Activated T-helper 2 cell treated with anti-CD3 and anti-CD28 coated beads, Interferon-gamma antibody, Interleukin-2, Interleukin-4, amounts not matched to agents 10 μg/mL and 5 μg/mL and 100 μg/mL, durations not matched to agents 14 hours and 24 hours and 36 hours (primary cell): Measurements from ENCODE around the gene SLC12A3. TPM values are rescaled to one million over a fixed set of nuclear protein-coding genes. Genes with fewer than 3 reads are reported as not detected.

Experiments used
- DNase-seq: peaks from one replicate; pipeline ENCODE4 v3.0.0; 2021; ENCODE audit warnings: low spot score
- H3K27ac Mint-ChIP-seq: one replicate; pipeline ENCODE4 v1.8.0; 2021; ENCODE audit warnings: mixed read lengths
- H3K27me3 Mint-ChIP-seq: one replicate; pipeline ENCODE4 v1.8.0; 2021; ENCODE audit warnings: low read depth, mixed read lengths
- H3K36me3 Mint-ChIP-seq: one replicate; pipeline ENCODE4 v1.8.0; 2021; ENCODE audit warnings: low read depth, mixed read lengths
- H3K4me1 Mint-ChIP-seq: one replicate; pipeline ENCODE4 v1.8.0; 2021; ENCODE audit warnings: low read depth, mixed read lengths
- H3K4me3 Mint-ChIP-seq: one replicate; pipeline ENCODE4 v1.8.0; 2021; ENCODE audit warnings: low read depth, mild to moderate bottlenecking, moderate library complexity, mixed read lengths
- H3K9me3 Mint-ChIP-seq: one replicate; pipeline ENCODE4 v1.8.0; 2021; ENCODE audit warnings: mixed read lengths
- intact Hi-C: fragments of 100-400 bp; cut with micrococcal nuclease; formaldehyde crosslinking; loops from one replicate; pipeline ENCODE4 v1.15.1; 2023
- total RNA-seq: library from RNA; stranded (reverse); gene quantifications from 2 replicates; pipeline ENCODE4 v1.2.3, GENCODE V29; 2022

The SLC12A3 gene
- total RNA-seq, 1 donor from 2014 or later = not detected

DNA sequence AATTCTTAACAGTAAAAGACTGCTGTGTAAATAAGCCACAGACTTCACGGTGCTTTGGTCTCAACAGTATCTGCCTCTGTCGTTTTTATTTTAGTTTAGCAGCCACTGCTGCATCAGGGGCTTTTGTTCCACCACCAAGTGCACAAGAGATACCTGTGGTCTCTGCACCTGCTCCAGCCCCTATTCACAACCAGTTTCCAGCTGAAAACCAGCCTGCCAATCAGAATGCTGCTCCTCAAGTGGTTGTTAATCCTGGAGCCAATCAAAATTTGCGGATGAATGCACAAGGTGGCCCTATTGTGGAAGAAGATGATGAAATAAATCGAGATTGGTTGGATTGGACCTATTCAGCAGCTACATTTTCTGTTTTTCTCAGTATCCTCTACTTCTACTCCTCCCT lies 74.8 kb downstream of the SLC12A3 start:
- intact Hi-C loops = loop anchor here (2.0 to 10.0 kb wide), 5 partner anchors 48 to 665 kb away; partner anchors contain the start of genes NLRC5 and NUP93
- H3K27ac Mint-ChIP-seq = peak overlapping the region; percentile 92
- H3K4me1 Mint-ChIP-seq = peaks cover 76% of the 10 kb centered on the region
- H3K27me3 Mint-ChIP-seq = no peaks in the 10 kb centered on the region
- DNase-seq = no peak
- H3K36me3 Mint-ChIP-seq = peaks cover 98% of the 10 kb centered on the region
- H3K9me3 Mint-ChIP-seq = no peaks in the 10 kb centered on the region
- peak overlapping the region; percentile 80 for H3K4me3 Mint-ChIP-seq

DNA sequence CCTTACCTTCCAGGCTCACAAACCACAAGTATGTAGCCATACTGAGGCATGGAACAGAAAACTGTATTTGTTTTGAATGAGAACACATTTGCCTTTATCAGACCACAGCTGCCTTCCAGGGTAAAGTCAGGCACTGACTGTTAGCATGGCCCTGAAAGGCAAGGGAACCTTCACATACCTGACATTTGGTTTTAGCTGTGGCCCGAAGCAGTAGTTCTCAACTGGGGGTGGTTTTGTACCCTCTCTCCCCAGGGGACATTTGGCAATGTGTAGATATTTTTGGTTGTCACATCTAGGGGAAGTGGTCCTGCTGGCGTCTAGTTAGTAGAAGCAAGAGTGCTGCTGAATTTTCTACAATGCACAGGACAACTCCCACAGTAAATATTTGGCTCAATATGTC lies 76.1 kb downstream of the SLC12A3 start:
- Mint-ChIP-seq H3K9me3 (no peaks in the 10 kb centered on the region), H3K27ac (peak overlapping the region; percentile 55), H3K27me3 (no peaks in the 10 kb centered on the region), H3K4me1 (peaks cover 72% of the 10 kb centered on the region), H3K36me3 (peaks cover 95% of the 10 kb centered on the region), H3K4me3 (no peak overlapping the region)
- intact Hi-C loops = loop anchor here (10.0 kb wide), 1 partner anchor 326 kb away; no protein-coding TSS in a partner anchor
- DNase-seq = no peak

DNA sequence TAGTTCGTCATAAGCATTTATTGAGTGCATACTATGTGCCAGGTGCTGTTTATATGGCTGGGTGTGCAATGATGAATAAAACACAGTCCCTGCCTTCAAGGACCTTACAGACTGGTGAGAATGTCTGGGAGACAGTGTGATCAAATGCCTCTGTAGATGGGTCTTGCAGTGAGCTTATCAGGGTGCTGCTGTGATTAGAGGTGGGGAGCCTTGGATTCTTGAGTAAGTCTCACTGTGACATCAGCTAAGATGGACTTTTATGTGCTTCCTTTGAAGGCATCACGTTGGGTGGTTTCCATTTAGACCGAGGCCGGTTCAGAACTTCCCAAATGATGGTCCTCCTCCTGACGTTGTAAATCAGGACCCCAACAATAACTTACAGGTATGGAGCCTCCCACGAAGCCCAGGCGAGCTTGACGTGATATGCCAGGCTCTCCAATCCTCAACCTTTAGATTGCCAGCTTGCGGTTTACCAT lies 76.9 kb downstream of the SLC12A3 start:
- H3K4me1 Mint-ChIP-seq = peaks cover 66% of the 10 kb centered on the region
- DNase-seq = no peak
- H3K27ac Mint-ChIP-seq = no peak overlapping the region
- peaks cover 91% of the 10 kb centered on the region for H3K36me3 Mint-ChIP-seq
- intact Hi-C loops = loop anchor here (10.0 kb wide), 1 partner anchor 327 kb away; no protein-coding TSS in a partner anchor
- H3K4me3 Mint-ChIP-seq = no peak overlapping the region
- no peaks in the 10 kb centered on the region for H3K9me3 Mint-ChIP-seq
- no peaks in the 10 kb centered on the region for H3K27me3 Mint-ChIP-seq

DNA sequence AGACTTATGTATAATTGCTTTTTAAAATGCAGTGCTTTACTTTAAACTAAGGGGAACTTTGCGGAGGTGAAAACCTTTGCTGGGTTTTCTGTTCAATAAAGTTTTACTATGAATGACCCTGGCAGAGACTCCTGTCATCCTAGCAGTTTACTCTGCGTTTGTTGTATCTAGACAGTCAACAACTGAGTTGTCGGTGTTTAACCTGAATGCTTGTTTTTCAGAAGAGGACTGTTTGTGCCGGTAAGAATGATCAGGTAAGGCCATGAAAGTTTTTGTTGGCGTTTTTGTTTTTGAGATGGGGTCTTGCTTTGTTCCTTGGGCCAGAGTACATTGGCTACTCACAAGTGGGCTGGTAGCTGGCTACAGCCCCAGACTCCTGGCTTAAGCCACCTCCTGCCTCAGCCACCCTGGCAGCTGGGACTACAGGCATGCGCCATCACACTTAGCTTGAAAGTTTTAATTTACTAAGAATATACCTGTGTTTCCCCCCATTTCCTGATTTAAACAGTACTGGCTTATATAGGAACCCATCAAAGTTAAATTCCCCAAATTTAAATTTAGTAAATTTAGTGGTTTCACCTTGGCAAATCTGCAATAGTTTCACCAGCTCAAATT lies 78.9 kb downstream of the SLC12A3 start:
- no peak for DNase-seq
- no peaks in the 10 kb centered on the region for H3K9me3 Mint-ChIP-seq
- peaks cover 72% of the 10 kb centered on the region for H3K36me3 Mint-ChIP-seq
- intact Hi-C loops = loop anchor here (2.0 to 10.0 kb wide), 2 partner anchors 27 to 329 kb away; no protein-coding TSS in a partner anchor
- peaks cover 48% of the 10 kb centered on the region for H3K4me1 Mint-ChIP-seq
- H3K27me3 Mint-ChIP-seq = no peaks in the 10 kb centered on the region
- peak overlapping the region; percentile 87 for H3K27ac Mint-ChIP-seq
- peak overlapping the region; percentile 8 for H3K4me3 Mint-ChIP-seq

DNA sequence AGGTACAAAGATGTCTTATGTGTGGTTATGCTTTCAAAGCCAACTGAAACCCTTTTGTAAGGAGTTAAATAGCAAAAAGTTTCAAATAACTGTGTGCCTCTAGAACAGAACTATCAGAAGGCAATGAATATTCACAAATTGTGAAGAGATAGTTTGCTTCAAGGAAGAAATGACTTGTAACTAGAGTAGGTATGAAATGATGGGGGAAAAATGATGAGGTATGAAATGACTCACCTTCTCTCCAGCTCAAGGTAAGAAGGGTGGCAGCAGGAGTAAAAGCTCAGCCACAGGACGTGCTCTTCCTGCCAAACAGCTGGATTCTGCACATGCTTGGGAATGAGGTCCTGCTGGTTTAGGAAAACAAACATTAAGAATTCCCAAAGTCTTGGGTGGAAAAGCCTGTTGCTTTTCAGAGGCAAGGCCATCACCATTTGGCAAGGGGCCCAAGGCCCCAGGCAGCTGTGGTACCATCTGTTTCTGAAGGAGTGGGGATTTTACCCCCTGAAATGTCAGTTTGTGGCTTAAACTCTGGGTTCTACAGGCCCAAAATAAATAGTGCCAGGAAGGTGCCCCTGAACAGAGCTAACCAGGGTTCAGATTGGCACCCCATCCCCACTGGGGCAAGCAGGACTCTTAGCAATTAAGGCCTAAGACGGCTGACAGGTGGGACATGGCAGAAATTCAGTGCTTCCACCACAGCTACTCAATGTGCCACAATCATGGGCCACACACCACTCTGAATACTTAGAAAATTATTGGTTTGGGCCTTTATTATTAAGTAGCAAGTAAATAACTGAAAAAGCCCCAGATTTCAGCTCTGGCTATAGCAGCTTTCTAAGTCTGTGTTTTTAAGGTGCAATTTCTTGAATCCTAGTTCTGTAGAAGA lies 80.2 kb downstream of the SLC12A3 start:
- no peaks in the 10 kb centered on the region for H3K9me3 Mint-ChIP-seq
- H3K4me1 Mint-ChIP-seq = peaks cover 36% of the 10 kb centered on the region
- intact Hi-C loops = loop anchor here (1.0 to 10.0 kb wide), 3 partner anchors 28 to 330 kb away; no protein-coding TSS in a partner anchor
- no peaks in the 10 kb centered on the region for H3K27me3 Mint-ChIP-seq
- H3K27ac Mint-ChIP-seq = peak overlapping the region; percentile 87
- no peak for DNase-seq
- peaks cover 62% of the 10 kb centered on the region for H3K36me3 Mint-ChIP-seq
- H3K4me3 Mint-ChIP-seq = no peak overlapping the region

DNA sequence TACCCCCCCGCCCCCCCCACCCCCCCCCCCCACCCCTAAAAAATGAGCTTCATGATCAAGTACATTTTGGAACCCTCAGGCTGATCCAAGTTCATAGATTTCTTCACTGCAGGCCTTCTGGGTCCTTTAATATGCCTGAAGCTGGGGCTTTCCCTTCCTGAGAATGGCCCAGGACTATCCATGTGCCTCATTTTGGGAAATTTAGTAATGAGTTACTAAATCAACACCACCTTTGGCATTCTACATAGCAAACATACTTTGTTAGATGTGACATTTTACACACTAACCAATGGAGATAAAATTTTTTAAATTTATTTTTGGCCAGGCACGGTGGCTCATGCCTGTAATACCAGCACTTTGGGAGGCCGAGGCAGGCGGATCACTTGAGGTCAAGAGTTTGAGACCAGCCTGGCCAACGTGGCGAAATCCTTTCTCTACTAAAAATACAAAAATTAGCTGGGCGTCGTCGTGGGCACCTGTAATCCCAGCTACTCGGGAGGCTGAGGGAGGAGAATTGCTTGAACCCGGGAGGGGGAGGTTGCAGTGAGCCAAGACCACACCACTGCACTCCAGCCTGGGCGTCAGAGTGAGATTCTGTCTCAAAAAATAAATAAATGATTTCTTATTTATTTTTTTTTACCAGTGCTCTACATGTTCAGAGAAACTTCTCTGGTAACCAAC lies 81.0 kb downstream of the SLC12A3 start:
- DNase-seq = no peak
- Mint-ChIP-seq H3K4me1 (peaks cover 39% of the 10 kb centered on the region), H3K4me3 (no peak overlapping the region), H3K36me3 (peaks cover 54% of the 10 kb centered on the region), H3K27me3 (no peaks in the 10 kb centered on the region), H3K27ac (no peak overlapping the region), H3K9me3 (no peaks in the 10 kb centered on the region)
- intact Hi-C loops = loop anchor here (1.0 to 10.0 kb wide), 3 partner anchors 29 to 331 kb away; no protein-coding TSS in a partner anchor

DNA sequence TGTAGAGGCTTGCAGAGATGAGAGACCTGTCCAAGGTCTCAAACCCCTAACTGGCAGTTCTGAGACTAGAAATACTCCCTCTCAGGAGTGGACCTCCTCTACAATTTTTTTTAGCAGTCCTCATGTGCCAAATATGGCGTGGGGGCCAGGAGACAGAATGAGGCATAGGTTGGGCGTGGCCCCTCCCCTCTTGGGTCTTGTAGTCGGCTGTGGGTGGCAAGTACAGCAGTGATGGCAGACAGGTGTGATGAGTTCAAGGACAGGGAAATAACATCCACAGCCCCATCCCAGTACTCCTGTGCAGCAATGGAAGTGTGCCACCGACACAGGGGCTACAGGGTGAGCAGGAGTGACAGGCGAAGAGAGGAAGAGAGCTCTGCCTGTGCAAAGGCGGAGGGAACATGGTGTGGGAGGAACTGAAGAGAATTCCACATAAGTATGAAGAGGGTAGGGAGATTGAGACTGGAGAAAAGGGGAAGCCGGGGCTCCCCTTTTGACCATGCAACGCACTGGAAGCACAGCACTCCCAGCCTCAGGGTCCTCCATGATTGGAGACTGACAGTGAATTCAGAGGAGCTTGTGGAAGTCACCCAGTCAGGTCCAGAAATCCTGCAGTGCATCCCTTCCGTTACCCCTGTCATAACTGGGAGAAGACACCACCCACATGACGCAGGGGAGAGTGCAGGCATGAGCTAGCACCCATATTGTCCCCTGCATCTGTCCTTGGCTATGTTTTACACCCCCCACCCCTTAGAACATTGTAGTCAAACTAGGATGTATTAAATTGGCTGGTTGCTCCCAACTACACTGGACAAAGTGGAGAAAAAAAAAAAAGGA lies 82.0 kb downstream of the SLC12A3 start:
- intact Hi-C loops = loop anchor here (10.0 kb wide), 1 partner anchor 332 kb away; no protein-coding TSS in a partner anchor
- H3K9me3 Mint-ChIP-seq = no peaks in the 10 kb centered on the region
- H3K36me3 Mint-ChIP-seq = peaks cover 46% of the 10 kb centered on the region
- H3K27ac Mint-ChIP-seq = peak overlapping the region; percentile 23
- H3K27me3 Mint-ChIP-seq = no peaks in the 10 kb centered on the region
- DNase-seq = no peak
- H3K4me1 Mint-ChIP-seq = peaks cover 38% of the 10 kb centered on the region
- no peak overlapping the region for H3K4me3 Mint-ChIP-seq

DNA sequence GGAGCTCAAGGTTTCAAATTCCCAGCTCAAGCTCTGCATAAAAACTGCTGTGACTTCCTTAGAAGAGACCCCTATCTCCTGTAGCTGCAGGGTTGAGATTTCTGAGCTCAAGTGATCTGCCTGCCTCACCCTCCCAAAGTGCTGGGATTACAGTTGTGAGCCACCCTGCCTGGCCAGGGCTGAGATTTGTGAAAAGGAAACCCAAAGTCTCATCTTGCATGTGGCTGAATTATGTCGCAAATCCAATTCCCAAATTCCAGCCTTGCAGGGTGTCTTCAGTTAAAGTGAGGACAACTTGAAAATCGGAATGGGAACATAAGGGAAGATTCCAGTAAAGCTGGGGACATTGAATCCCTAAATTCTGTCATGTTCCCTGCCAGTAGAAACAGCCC lies 82.6 kb downstream of the SLC12A3 start:
- peaks cover 40% of the 10 kb centered on the region for H3K36me3 Mint-ChIP-seq
- no peaks in the 10 kb centered on the region for H3K27me3 Mint-ChIP-seq
- H3K27ac Mint-ChIP-seq = no peak overlapping the region
- peaks cover 38% of the 10 kb centered on the region for H3K4me1 Mint-ChIP-seq
- intact Hi-C loops = loop anchor here (10.0 kb wide), 1 partner anchor 333 kb away; no protein-coding TSS in a partner anchor
- H3K4me3 Mint-ChIP-seq = no peak overlapping the region
- no peaks in the 10 kb centered on the region for H3K9me3 Mint-ChIP-seq
- no peak for DNase-seq

DNA sequence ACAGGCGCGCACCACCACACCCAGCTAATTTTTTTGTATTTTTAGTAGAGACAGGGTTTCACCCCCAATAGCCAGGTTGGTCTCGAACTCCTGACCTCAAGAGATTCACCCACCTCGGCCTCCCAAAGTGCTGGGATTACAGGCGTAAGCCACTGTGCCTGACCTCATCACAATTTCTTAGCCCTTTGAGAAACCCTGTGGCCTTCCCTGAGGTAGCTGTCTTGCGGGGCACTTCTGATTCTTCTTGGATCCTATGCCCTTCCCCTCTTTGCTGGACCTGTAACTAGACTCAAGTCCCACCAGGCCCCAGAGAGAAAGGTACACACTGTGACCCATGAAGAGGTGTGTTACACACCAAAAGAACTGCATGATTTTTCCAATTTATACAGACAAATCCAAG lies 83.2 kb downstream of the SLC12A3 start:
- H3K27me3 Mint-ChIP-seq = no peaks in the 10 kb centered on the region
- H3K4me3 Mint-ChIP-seq = no peak overlapping the region
- H3K4me1 Mint-ChIP-seq = peaks cover 33% of the 10 kb centered on the region
- intact Hi-C loops = loop anchor here (10.0 kb wide), 1 partner anchor 333 kb away; no protein-coding TSS in a partner anchor
- DNase-seq = no peak
- H3K9me3 Mint-ChIP-seq = no peaks in the 10 kb centered on the region
- H3K36me3 Mint-ChIP-seq = peaks cover 34% of the 10 kb centered on the region
- H3K27ac Mint-ChIP-seq = no peak overlapping the region

DNA sequence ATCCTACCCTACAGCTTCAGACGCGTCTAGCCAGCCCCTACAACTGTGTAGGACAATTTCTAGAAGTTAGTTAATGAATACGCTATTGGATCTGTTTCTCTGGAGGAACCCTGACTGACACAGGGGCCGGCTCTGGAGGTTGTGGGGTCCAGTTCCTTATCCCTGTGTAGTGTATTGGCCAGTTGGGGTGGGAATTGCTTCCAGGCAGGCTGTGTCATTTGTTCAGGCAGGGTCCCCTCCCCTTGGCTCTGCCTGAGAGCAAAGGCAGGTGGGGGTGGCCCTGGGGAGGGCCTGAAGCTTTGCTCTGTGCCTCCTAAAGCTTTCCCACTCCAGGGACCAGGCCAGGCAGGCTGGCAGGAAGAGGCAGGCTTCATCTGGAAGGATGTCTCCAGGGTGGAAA lies 85.0 kb downstream of the SLC12A3 start:
- intact Hi-C loops = no loop called here
- Mint-ChIP-seq H3K9me3 (no peaks in the 10 kb centered on the region), H3K27me3 (no peaks in the 10 kb centered on the region), H3K4me3 (no peak overlapping the region), H3K4me1 (peaks cover 19% of the 10 kb centered on the region), H3K27ac (no peak overlapping the region), H3K36me3 (peaks cover 16% of the 10 kb centered on the region)
- DNase-seq = no peak

DNA sequence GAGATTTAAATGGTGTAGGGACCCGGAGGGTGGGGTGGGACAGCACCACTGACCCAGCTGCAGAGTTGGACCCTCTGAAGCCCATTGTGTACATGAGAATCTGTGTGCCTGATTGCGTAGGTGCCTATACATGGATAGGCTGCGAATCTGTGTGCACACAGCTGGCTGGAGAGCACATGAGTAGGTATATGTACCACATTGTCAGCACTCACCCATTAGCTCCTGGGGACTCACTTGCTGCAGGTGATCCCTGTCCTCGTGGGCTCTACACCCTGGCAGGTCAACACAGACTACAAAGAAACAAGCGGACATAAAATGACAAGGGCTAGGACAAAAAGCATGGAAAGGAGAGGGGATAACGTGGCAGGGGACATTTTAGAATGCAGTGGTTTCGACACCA lies 85.4 kb downstream of the SLC12A3 start:
- Mint-ChIP-seq H3K4me3 (no peak overlapping the region), H3K9me3 (no peaks in the 10 kb centered on the region), H3K27me3 (no peaks in the 10 kb centered on the region), H3K36me3 (peaks cover 12% of the 10 kb centered on the region), H3K27ac (no peak overlapping the region), H3K4me1 (peaks cover 15% of the 10 kb centered on the region)
- no peak for DNase-seq
- intact Hi-C loops = no loop called here
